ENCODE results near the gene DIP2C. TPM values are rescaled to one million over a fixed set of nuclear protein-coding genes. Genes with fewer than 3 reads are reported as not detected.

DIP2C gene
- total RNA-seq, 2 donors from 2014 or later, result 13.0 to 13.7 TPM

DNA sequence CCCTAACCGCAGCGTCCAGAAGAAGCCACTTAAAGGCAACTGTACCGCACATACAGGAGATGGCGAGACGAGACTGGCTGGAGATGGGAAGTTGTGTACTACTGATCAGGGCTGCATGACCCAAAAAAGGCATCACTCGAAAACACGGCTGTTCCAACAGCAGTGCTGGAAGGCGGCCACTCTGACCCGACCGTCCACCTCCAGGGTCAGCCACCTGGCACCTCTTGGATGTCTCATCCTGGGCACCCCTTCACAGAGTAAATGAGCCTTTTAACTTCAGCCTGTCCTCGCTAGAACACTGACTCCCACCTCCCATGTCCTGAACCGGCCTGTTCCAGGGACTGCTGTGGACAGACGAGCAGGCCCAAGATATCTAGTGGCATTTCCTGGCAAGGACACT lies 180.7 kb downstream of the DIP2C start:
- Histone ChIP-seq H3K36me3 (ENCODE audit: control insufficient read depth, insufficient read depth, low read length) (no peaks in the 10 kb centered on the region), H3K27me3 (ENCODE audit: control insufficient read depth, insufficient read depth, low read length, poor library complexity, severe bottlenecking) (peaks cover 57% of the 10 kb centered on the region), H3K27ac (ENCODE audit: low read depth, low read length) (no peak overlapping the region), H3K4me1 (ENCODE audit: control insufficient read depth, insufficient read depth, low read length) (peaks cover 9% of the 10 kb centered on the region), H3K4me3 (ENCODE audit: low read length) (no peak overlapping the region), H3K9me3 (ENCODE audit: control insufficient read depth, low read length) (peaks cover 11% of the 10 kb centered on the region), H3K9ac (ENCODE audit: extremely low read depth, low read length, poor library complexity, severe bottlenecking) (no peak overlapping the region)
- H3K9me3 Mint-ChIP-seq, result no peaks in the 10 kb centered on the region
- no peak overlapping the region for H3K4me3 Mint-ChIP-seq
- H3K36me3 Mint-ChIP-seq (ENCODE audit: low read depth), result peaks cover 8% of the 10 kb centered on the region
- WGBS, 2 experiments (ENCODE audit: insufficient coverage in 1 of 2, insufficient read length in 1 of 2), result 95% methylated on average over 11 to 13 of the region's 13 CpGs
- TF ChIP-seq CTCF (conservative IDR thresholded peaks at IDR 0.05), result no peak
- H3K27me3 Mint-ChIP-seq (ENCODE audit: insufficient read depth), result peaks cover 70% of the 10 kb centered on the region
- no peak overlapping the region for H3K27ac Mint-ChIP-seq
- no peak for DNase-seq
- H3K4me1 Mint-ChIP-seq, result peaks cover 15% of the 10 kb centered on the region

DNA sequence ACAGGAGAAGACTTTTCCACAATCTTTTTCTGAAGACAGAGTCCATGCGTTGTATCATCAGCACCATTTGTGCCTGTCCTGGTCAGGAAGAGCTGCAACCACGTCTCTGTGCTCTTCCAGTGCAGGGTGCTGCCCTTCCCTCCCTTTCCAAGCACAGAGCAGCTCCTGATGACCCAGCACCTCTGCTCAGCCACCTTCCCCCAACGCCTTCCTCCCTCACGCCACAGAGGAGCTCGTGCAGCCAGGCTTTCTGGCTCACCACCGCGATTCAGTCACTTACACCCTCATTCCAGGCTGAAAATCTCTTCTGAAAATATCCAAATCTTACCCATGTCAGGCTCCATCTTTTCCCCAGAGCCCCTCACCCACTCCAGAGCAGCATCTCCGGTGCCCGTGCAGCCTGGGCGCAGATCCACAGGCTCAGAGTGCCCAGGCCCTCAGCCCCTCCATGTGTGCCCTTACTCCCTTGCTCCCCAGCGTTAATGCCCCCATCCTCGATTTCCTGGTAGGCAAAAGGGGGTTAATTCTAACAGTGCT lies 181.5 kb downstream of the DIP2C start:
- WGBS, 2 experiments (ENCODE audit: insufficient coverage in 1 of 2, insufficient read length in 1 of 2), result 95% methylated on average over 8 to 12 of the region's 12 CpGs
- Histone ChIP-seq H3K9ac (ENCODE audit: extremely low read depth, low read length, poor library complexity, severe bottlenecking) (no peak overlapping the region), H3K9me3 (ENCODE audit: control insufficient read depth, low read length) (peaks cover 11% of the 10 kb centered on the region), H3K27me3 (ENCODE audit: control insufficient read depth, insufficient read depth, low read length, poor library complexity, severe bottlenecking) (peaks cover 65% of the 10 kb centered on the region), H3K27ac (ENCODE audit: low read depth, low read length) (no peak overlapping the region), H3K4me3 (ENCODE audit: low read length) (no peak overlapping the region), H3K4me1 (ENCODE audit: control insufficient read depth, insufficient read depth, low read length) (peaks cover 9% of the 10 kb centered on the region), H3K36me3 (ENCODE audit: control insufficient read depth, insufficient read depth, low read length) (no peaks in the 10 kb centered on the region)
- no peak overlapping the region for H3K27ac Mint-ChIP-seq
- peaks cover 78% of the 10 kb centered on the region for H3K27me3 Mint-ChIP-seq (ENCODE audit: insufficient read depth)
- H3K4me3 Mint-ChIP-seq, result no peak overlapping the region
- peaks cover 15% of the 10 kb centered on the region for H3K4me1 Mint-ChIP-seq
- no peaks in the 10 kb centered on the region for H3K9me3 Mint-ChIP-seq
- no peak for DNase-seq
- TF ChIP-seq CTCF (conservative IDR thresholded peaks at IDR 0.05), result no peak
- H3K36me3 Mint-ChIP-seq (ENCODE audit: low read depth), result peaks cover 8% of the 10 kb centered on the region

GRCh38 chr10:507355-507699 lies 182.1 kb downstream of the DIP2C start:
- no peaks in the 10 kb centered on the region for H3K36me3 ChIP-seq (ENCODE audit: control insufficient read depth, insufficient read depth, low read length)
- WGBS, 2 experiments (ENCODE audit: insufficient coverage in 1 of 2, insufficient read length in 1 of 2), result 88 to 90% methylated on average over 16 of the region's 16 CpGs
- peaks cover 9% of the 10 kb centered on the region for H3K4me1 ChIP-seq (ENCODE audit: control insufficient read depth, insufficient read depth, low read length)
- Mint-ChIP-seq H3K4me3 (no peak overlapping the region), H3K9me3 (no peaks in the 10 kb centered on the region), H3K27me3 (ENCODE audit: insufficient read depth) (peaks cover 84% of the 10 kb centered on the region), H3K4me1 (peaks cover 15% of the 10 kb centered on the region), H3K36me3 (ENCODE audit: low read depth) (peaks cover 8% of the 10 kb centered on the region), H3K27ac (no peak overlapping the region)
- H3K27ac ChIP-seq (ENCODE audit: low read depth, low read length), result no peak overlapping the region
- H3K9me3 ChIP-seq (ENCODE audit: control insufficient read depth, low read length), result peaks cover 11% of the 10 kb centered on the region
- H3K4me3 ChIP-seq (ENCODE audit: low read length), result no peak overlapping the region
- H3K27me3 ChIP-seq (ENCODE audit: control insufficient read depth, insufficient read depth, low read length, poor library complexity, severe bottlenecking), result peaks cover 71% of the 10 kb centered on the region
- DNase-seq, result no peak
- no peak overlapping the region for H3K9ac ChIP-seq (ENCODE audit: extremely low read depth, low read length, poor library complexity, severe bottlenecking)
- TF ChIP-seq CTCF (conservative IDR thresholded peaks at IDR 0.05), result no peak
